Measurements from ENCODE around the gene HNRNPDL.
A peak's percentile ranks its signal among the peaks of the same experiment; 100 is the strongest.

DNA sequence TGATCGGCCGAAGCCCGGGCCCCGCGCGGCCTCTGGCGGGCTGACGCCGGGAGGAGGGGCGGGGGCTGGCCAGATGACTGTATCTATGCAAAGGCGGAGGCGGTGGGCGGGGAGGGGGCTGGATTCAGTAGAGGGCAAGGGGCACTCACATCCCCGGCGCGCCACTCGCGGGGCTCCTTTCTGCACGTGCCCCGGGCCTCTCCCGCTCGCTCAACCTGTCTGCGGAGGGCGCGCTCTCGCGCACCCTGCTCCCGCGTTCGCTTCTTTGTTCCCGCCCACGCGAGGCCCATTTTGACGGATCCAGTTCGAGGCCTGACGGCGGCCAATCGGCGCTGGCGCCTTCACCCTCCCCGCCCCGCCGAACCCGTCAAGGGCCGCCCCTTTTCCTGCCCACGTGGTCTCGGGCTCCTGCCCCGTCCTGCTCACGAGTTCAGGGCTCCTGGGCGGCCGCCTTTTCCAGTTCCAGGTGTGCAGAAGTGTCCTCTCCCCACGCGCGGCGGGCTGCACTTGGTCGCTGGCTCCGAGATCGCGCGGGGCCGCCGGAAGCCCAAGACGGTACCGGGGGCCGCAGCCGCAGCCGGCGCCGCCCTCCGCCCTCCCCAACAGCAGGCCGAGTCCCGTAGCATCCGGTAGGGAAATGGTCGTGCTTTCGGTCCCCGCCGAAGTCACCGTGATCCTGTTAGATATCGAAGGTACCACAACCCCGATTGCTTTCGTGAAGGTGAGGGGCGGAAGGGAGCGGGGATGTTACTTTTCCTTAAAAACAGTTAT, at the start of gene HNRNPDL, which contains the start of gene ENOPH1:
- TF ChIP-seq CTCF (IDR thresholded peaks at IDR 0.05; ENCODE audit: poor library complexity, severe bottlenecking) (no peak), EZH2 (IDR thresholded peaks at IDR 0.05; ENCODE audit: borderline replicate concordance, insufficient read depth, low read length, poor library complexity, severe bottlenecking) (no peak), EP300 (conservative IDR thresholded peaks at IDR 0.05; ENCODE audit: poor library complexity, severe bottlenecking) (no peak), RAD21 (conservative IDR thresholded peaks at IDR 0.05) (no peak), POLR2AphosphoS5 (IDR thresholded peaks at IDR 0.05) (peak; percentile 87)

All from neural cell (in vitro differentiated cells).